GM21619 (cell line): ENCODE results near the gene METTL8.
"Not testable (repeated sequence)": the region's sequence is repeated elsewhere in the genome, so short reads cannot be mapped to it uniquely, and the experiment has no call there.

ENCODE experiments used
- ATAC-seq: cut with Tn5 transposase; IDR thresholded peaks from one replicate; pipeline ENCODE4 v1.9.1; 2021; ENCODE audit not compliant: unreplicated experiment

METTL8 gene

DNA sequence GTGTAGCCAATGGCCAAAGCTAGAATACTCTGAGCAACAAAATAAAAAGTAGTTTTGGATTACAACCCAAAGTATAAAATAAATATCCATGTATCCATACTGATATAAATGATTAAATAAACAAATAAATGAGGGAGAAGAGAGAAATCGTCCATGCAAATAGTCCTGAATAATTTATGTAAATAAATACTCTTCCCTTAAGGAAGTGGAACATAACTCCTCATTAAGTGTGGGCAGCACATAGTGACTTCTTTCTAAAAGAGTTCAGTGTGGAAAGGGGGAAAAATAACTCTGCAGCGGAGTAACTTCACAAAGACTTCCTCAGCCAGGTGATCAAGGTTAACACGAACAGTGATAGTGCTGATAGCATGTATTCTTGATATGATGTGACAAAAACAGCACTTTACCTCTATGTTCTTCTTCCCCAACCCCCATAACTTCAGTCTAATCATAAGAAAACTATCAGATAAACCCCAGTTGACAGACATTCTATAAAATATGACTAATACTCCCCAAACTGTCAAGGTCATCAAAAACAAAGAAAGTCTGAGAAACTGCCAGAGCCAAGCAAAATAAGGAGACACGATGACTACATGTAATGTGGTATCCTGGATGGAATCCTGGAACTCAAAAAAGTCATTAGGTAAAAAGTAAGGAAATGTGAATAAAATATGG lies 30.7 kb downstream of the METTL8 start:
- no peak for ATAC-seq

DNA sequence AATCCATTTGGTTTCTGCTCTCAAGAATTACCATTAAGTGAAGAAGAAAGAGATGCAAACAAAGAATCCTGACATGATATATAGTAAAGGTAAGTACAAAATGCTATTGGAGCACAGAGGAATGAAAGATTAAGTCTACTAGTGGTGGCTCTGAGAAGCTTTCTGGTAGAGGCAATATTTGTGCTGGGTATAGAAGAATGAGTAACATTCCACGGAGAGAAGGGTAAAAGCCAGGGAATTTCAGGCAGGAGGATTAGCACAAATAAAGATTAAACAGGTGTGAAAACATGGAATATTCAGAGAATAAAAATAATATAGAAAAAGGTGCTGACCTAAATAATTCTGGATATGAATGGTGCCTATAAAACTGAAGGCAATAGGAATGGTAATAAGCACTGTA lies 31.8 kb downstream of the METTL8 start:
- no peak for ATAC-seq

DNA sequence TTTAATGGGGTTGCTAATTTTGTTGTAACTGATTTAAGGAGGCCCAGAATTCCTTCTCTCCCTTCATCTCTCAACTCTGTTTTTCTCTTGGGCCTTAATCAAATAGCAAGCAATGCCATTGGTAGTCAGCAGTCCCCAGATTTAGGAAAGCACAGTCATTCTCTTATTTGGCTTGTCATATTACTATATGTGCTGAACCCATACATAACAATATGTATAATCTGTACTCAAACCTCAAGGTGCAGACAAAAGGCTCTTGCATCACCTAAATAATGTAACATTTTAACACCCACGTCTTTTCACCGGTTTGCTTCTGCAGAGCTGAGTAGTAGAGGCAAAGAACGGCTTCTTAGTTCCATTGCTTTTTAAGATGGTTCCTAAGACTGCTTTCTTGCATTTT lies 33.4 kb downstream of the METTL8 start:
- no peak for ATAC-seq

DNA sequence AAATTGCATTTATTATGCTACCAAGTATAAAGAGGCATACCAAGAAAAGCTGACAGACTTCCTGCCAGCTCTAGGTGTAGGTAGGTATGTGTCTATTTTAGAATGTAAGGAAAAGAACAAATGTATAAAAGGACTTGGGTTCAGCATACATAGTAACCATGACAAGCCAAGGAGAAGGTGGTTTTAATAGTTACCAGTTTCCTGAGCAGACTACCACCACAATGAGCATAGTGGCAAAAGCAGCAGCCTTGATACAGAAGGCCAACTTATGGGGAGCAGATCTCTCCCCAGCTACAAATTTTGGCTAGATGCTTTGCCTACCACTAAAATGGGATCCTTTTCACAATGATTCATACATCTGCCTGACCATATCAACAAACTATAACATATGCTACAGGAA lies 34.5 kb downstream of the METTL8 start:
- ATAC-seq: no peak

- no peak for ATAC-seq
Observed at GRCh38 chr2:171394164-171394740, 39.5 kb downstream of the METTL8 start.

DNA sequence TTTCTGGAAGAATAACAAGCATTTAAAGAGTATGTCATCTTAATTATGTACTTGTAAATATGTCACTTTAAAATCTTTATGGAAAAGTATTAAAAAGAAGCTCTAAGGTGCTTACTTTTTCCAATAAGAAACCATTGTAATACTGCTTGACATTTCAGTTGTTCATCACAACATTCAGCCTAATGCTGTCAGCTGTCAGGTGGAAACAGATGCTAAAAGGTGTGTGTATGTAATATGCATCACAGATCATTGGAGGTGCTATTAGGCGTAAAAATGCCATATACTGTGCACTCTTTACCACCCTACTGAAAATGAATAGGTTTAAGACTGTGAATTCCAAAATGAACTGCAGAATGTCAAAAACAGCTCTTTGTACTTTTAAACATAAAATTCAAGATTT lies 40.3 kb downstream of the METTL8 start:
- no peak for ATAC-seq

DNA sequence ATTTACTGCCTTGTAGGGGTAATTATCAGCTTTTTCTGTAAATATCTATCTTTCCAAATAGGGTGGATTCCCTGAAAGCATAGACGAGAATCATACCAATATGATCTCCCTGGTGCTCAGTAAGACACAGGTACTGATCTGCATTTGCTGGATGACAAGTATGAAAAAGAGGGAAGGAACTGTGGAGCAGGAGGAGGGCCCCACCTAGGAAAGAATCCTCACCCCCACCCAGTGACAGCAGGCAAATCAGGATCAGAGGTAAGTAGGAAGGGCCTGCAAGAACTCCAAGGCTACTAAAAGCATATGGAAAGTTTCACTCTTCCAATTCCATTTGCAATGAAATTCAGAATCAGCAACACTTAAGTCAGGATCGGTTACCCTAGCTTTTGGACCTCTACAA lies 42.3 kb downstream of the METTL8 start:
- ATAC-seq: no peak

DNA sequence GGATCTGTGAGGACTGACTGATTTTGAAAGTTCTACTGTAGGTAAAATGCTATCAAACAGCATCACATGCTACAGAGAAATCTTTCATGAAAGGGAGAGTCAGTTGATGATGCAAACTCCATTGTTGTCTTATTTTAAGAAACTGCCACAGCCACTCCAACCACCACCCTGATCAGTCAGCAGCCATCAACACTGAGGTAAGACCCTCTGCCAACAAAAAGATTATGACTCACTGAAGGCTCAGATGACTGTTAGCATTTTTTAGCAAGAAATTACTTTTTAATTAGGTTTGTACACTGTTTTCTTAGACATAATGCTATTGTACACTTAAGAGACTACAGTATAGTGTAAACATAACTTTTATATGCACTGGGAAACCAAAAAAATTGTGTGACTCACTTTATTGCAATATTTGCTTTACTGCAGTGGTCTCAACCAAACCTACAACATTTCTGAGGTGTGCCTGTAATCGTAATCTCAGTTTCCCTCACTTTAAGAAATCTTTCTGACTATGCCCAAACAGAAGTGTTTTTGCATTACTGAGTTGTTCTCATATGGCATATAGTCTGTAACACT lies 42.8 kb downstream of the METTL8 start:
- ATAC-seq: no peak

- ATAC-seq: peak; percentile 6
Observed at GRCh38 chr2:171389780-171390179, 44.0 kb downstream of the METTL8 start.

DNA sequence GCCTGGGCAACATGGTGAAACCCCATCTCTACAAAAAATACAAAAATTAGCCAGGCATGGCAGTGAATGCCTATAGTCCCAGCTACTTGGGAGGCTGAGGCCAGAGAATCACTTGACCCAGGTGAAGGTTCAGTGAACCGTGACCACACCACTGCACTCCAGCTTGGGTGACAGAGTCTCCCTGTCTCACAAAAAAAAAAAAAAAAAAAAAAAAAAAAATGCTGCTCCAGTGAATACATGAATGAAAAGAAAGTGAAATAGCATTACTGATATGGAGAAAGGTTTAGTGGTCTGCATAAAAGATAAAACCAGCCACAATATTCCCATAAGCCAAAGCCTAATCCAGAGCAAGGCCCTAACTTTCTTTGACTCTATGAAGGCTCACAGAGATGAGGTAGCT lies 44.5 kb downstream of the METTL8 start:
- ATAC-seq: peak; percentile 50

- no peak for ATAC-seq
Observed at GRCh38 chr2:171387052-171387451, 46.7 kb downstream of the METTL8 start.

GRCh38 chr2:171386627-171387026 lies 47.2 kb downstream of the METTL8 start:
- ATAC-seq: no peak

GRCh38 chr2:171383134-171383533 lies 50.7 kb downstream of the METTL8 start:
- ATAC-seq: no peak

- not testable (repeated sequence) for ATAC-seq
Observed at GRCh38 chr2:171382175-171382574, 51.6 kb downstream of the METTL8 start.

DNA sequence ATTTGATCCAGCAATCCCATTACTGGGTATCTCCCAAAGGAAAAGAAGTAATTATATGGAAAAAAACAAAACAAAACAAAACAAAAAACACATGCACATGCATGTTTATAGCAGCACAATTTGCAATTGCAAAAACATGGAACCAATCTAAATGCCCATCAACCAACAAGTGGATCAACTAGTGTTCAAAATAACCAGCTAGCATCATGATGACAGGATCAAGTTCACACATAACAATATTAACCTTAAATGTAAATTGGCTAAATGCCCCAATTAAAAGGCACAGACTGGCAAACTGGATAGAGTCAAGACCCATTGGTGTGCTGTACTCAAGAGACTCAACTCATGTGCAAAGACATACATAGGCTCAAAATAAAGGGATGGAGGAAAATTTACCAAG lies 55.9 kb downstream of the METTL8 start:
- not testable (repeated sequence) for ATAC-seq

DNA sequence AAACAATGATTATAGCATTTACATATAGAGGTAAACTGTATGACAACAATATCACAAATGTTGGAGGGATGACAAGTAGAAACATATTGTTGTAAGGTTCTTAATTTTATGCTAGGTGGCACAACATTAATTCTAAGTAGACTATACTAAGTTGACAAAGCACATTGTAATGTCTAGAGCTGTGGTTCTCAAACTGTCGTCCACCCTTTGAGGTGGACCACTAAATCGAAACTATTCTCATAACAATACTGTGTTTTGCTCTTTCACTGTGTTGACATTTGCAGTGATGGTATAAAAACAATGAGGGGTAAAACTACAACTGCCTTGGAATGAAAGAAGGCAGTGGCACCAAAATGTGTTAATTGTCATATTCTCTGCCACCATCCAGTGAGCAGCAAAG lies 66.1 kb downstream of the METTL8 start:
- no peak for ATAC-seq

DNA sequence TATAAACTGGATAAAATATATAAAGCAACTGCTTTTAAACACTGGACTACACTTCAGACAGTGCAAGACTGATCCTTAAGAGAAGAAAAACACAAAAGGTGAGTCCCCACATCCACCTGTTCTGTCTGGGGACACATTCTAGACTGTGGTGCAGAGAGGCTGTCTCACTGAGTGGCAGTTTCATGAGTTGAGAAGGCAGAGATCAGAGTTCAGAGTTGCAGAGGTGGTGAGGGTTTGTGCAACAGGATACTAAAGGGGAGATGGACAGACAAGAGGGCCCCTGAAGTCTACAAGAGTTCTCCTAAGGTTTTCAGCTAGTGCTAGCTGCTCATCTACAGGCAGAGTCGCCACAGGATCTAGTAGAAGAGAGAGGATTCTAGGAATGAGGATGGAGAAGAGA lies 68.0 kb downstream of the METTL8 start:
- ATAC-seq: no peak

DNA sequence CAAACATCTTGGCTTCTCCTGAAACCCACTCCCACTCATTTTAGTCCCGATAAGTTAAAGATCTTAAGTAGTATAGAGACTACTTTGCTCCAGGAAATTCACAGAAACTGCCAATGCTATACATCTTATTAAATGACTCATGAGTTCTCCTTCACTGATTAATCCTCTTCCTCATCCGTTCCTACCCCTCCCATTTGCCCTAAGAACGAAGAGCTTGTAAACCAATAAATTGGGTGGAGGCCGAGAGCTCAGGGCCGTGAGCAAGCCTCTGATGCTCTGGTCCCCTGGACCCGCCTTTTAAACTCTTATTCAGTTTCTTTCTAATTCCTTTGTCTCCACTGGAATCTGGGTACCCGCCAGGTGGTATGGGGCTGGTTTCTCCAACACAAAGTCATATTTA lies 68.6 kb downstream of the METTL8 start:
- no peak for ATAC-seq

DNA sequence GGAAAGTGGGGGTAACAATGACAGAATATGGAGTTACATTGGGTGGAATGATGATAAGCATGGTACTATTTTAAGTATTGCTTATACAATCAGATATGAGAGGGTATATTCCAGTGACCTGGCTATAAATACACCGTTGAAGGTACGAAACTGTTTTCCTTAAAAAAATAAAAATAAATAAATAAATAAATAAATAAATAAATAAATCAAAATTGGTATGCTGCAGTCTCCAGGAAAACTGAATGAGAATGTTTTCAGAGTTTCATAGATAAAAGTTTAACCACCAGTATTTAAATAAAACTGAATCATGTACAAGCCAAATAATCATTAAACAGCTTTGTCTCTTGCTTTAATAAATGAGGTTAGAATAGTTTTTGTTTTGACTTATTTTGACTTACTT lies 71.4 kb downstream of the METTL8 start:
- no peak for ATAC-seq

- ATAC-seq: no peak
Observed at GRCh38 chr2:171360905-171361304, 72.9 kb downstream of the METTL8 start.

GRCh38 chr2:171353746-171354145 lies 80.0 kb downstream of the METTL8 start:
- not testable (repeated sequence) for ATAC-seq

DNA sequence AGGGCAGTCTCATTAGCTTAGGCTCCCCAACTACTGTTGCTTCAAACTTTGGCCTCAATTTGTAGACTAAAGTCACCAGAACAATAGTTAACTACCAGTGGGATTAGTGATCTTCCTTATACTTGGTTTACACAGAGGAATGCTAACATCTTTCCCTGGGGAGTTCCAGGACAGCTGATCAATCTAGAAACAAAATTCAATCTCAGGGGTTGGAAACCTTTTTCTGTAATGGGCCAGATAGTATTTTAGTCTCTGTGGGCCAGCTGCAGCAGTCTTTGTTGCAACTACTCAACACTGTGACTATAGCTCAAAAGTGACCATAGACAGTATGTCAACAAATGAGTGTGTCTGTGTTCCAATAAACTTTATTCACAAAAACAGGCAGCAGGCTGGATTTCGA lies 85.7 kb downstream of the METTL8 start:
- ATAC-seq: no peak

DNA sequence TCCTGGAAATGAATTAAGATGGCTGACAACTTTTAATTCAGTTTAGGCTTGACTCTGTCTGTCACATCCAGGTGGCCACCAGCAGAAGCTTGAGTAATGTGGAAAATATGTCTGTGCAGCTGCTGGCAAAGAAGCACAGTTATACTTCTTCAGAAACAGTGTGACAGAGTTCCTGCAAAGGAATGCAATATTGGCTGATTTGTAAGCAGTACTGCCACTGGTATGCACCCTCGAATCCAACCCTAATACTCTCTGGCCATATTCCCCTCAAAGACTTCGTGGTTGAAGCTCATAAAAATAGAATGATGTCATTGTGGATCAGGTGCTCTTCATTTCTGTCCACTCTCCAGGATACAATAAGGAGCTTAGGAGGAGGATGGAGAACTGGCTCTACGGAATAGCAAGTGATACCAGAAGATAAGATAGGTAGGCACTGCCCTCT lies 86.2 kb downstream of the METTL8 start:
- ATAC-seq: no peak
